ENCODE measurements around the gene CEP170B. TPM values are rescaled to one million over a fixed set of nuclear protein-coding genes. Genes with fewer than 3 reads are reported as not detected.
"Not testable (repeated sequence)": the region's sequence is repeated elsewhere in the genome, so short reads cannot be mapped to it uniquely, and the experiment has no call there.

The CEP170B gene
- total and polyA plus RNA-seq, 2 donors from 2014 or later, result 8.1 to 42.4 TPM

- Histone ChIP-seq H3K4me3 (ENCODE audit: low read length in 3 of 3) (no peak overlapping the region), H3K27me3 (ENCODE audit: control insufficient read depth, insufficient read depth, low read length) (no peaks in the 10 kb centered on the region), H3K27ac (ENCODE audit: low read depth in 2 of 2, low read length in 2 of 2) (no peak overlapping the region), H3K36me3 (ENCODE audit: control insufficient read depth in 2 of 3, insufficient read depth in 3 of 3, low read length in 3 of 3) (no peaks in the 10 kb centered on the region), H3K4me1 (ENCODE audit: control insufficient read depth in 2 of 3, insufficient read depth in 2 of 3, low read depth in 1 of 3, low read length in 3 of 3) (no peaks in the 10 kb centered on the region), H3K9me3 (ENCODE audit: control insufficient read depth in 2 of 3, insufficient read depth in 1 of 3, low read length in 3 of 3) (no peaks in the 10 kb centered on the region), H3K9ac (ENCODE audit: low read length in 3 of 3) (no peak overlapping the region)
- intact Hi-C loops (cut with DNase I), result no loop called here
- DNase-seq (peak in 1 of 5 donors; percentile 68), FAIRE-seq (no peak)
- TF ChIP-seq, protein P1, sequence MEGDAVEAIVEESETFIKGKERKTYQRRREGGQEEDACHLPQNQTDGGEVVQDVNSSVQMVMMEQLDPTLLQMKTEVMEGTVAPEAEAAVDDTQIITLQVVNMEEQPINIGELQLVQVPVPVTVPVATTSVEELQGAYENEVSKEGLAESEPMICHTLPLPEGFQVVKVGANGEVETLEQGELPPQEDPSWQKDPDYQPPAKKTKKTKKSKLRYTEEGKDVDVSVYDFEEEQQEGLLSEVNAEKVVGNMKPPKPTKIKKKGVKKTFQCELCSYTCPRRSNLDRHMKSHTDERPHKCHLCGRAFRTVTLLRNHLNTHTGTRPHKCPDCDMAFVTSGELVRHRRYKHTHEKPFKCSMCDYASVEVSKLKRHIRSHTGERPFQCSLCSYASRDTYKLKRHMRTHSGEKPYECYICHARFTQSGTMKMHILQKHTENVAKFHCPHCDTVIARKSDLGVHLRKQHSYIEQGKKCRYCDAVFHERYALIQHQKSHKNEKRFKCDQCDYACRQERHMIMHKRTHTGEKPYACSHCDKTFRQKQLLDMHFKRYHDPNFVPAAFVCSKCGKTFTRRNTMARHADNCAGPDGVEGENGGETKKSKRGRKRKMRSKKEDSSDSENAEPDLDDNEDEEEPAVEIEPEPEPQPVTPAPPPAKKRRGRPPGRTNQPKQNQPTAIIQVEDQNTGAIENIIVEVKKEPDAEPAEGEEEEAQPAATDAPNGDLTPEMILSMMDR (IDR thresholded peaks at IDR 0.05; ENCODE audit: borderline replicate concordance, extremely low read depth, insufficient read depth), result no peak
These were observed 77.5 kb downstream of the CEP170B start for GRCh38 chr14:104942586-104942985.

DNA sequence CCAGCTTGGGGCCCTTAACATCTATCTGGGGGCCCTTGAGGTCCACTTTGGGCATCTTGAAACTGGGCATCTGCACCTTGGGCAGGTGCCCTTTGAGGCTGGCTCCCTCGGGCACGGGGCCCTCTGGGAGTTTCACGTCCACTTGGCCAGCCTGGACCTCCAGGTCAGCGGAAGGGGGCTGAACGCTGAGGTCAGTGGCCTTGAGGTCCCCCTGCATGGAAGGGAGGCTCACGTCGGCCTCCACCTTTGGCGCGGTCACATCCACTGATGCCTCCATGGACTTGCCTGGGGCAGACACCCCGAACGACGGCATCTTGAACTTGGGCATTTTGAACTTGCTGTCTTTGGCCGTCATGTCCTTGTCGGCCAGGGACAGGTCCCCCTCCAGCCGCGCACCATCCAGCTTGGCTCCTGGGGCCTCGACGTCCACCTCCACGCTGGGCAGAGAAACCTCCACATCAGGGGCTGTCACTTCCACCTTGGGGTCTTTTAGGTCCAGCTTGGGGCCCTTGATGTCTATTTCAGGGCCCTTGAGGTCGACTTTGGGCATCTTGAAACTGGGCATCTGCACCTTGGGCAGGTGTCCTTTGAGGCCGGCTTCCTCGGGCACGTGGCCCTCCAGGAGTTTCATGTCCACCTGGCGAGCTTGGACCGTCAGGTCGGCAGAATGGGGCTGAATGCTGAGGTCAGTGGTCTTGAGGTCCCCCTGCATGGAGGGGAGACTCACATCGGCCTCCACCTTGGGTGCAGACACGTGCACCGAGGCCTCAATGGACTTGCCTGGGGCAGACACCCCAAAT is 78.3 kb downstream of the CEP170B start:
- H3K9ac ChIP-seq (ENCODE audit: low read length in 3 of 3); intact Hi-C loops (cut with DNase I); H3K4me1 ChIP-seq (ENCODE audit: control insufficient read depth in 2 of 3, insufficient read depth in 2 of 3, low read depth in 1 of 3, low read length in 3 of 3); H3K9me3 ChIP-seq (ENCODE audit: control insufficient read depth in 2 of 3, insufficient read depth in 1 of 3, low read length in 3 of 3); H3K4me3 ChIP-seq (ENCODE audit: low read length in 3 of 3); FAIRE-seq; H3K27me3 ChIP-seq (ENCODE audit: control insufficient read depth, insufficient read depth, low read length); H3K36me3 ChIP-seq (ENCODE audit: control insufficient read depth in 2 of 3, insufficient read depth in 3 of 3, low read length in 3 of 3); H3K27ac ChIP-seq (ENCODE audit: low read depth in 2 of 2, low read length in 2 of 2): not testable (repeated sequence)
- peak in 1 of 5 donors; percentile 53 for DNase-seq

GRCh38 chr14:104944016-104944308 is 78.9 kb downstream of the CEP170B start:
- H3K27me3 ChIP-seq (ENCODE audit: control insufficient read depth, insufficient read depth, low read length); H3K4me3 ChIP-seq (ENCODE audit: low read length in 3 of 3); H3K27ac ChIP-seq (ENCODE audit: low read depth in 2 of 2, low read length in 2 of 2); FAIRE-seq; H3K4me1 ChIP-seq (ENCODE audit: control insufficient read depth in 2 of 3, insufficient read depth in 2 of 3, low read depth in 1 of 3, low read length in 3 of 3); H3K9ac ChIP-seq (ENCODE audit: low read length in 3 of 3); H3K36me3 ChIP-seq (ENCODE audit: control insufficient read depth in 2 of 3, insufficient read depth in 3 of 3, low read length in 3 of 3); intact Hi-C loops (cut with DNase I); DNase-seq; H3K9me3 ChIP-seq (ENCODE audit: control insufficient read depth in 2 of 3, insufficient read depth in 1 of 3, low read length in 3 of 3): not testable (repeated sequence)

GRCh38 chr14:104944436-104945205 is 79.6 kb downstream of the CEP170B start:
- FAIRE-seq; H3K36me3 ChIP-seq (ENCODE audit: control insufficient read depth in 2 of 3, insufficient read depth in 3 of 3, low read length in 3 of 3); H3K27me3 ChIP-seq (ENCODE audit: control insufficient read depth, insufficient read depth, low read length); H3K9me3 ChIP-seq (ENCODE audit: control insufficient read depth in 2 of 3, insufficient read depth in 1 of 3, low read length in 3 of 3); H3K4me3 ChIP-seq (ENCODE audit: low read length in 3 of 3); H3K27ac ChIP-seq (ENCODE audit: low read depth in 2 of 2, low read length in 2 of 2); H3K4me1 ChIP-seq (ENCODE audit: control insufficient read depth in 2 of 3, insufficient read depth in 2 of 3, low read depth in 1 of 3, low read length in 3 of 3); intact Hi-C loops (cut with DNase I); H3K9ac ChIP-seq (ENCODE audit: low read length in 3 of 3): not testable (repeated sequence)
- DNase-seq, result peak in 1 of 5 donors; percentile 58

- H3K27me3 ChIP-seq (ENCODE audit: control insufficient read depth, insufficient read depth, low read length); H3K27ac ChIP-seq (ENCODE audit: low read depth in 2 of 2, low read length in 2 of 2); H3K9me3 ChIP-seq (ENCODE audit: control insufficient read depth in 2 of 3, insufficient read depth in 1 of 3, low read length in 3 of 3); H3K4me3 ChIP-seq (ENCODE audit: low read length in 3 of 3); H3K4me1 ChIP-seq (ENCODE audit: control insufficient read depth in 2 of 3, insufficient read depth in 2 of 3, low read depth in 1 of 3, low read length in 3 of 3); intact Hi-C loops (cut with DNase I); FAIRE-seq; H3K36me3 ChIP-seq (ENCODE audit: control insufficient read depth in 2 of 3, insufficient read depth in 3 of 3, low read length in 3 of 3); H3K9ac ChIP-seq (ENCODE audit: low read length in 3 of 3): not testable (repeated sequence)
- peak in 1 of 5 donors; percentile 54 for DNase-seq
These were observed 80.2 kb downstream of the CEP170B start for GRCh38 chr14:104945266-104945665.

Other genes with a start within 250 kb of the CEP170B start
- 82.7 TPM for gene INF2, start 175.7 kb upstream of the CEP170B start, total RNA-seq
- gene INF2, start 175.7 kb upstream of the CEP170B start, polyA plus RNA-seq (ENCODE audit: insufficient read depth, low read depth, low replicate concordance), result 58.5 TPM
- gene ADSS1, start 141.0 kb upstream of the CEP170B start, total RNA-seq, result 7.5 TPM
- 16.5 TPM for gene ADSS1, start 141.0 kb upstream of the CEP170B start, polyA plus RNA-seq (ENCODE audit: insufficient read depth, low read depth, low replicate concordance)
- gene SIVA1, start 112.1 kb upstream of the CEP170B start, total RNA-seq, result 65.7 TPM
- gene SIVA1, start 112.1 kb upstream of the CEP170B start, polyA plus RNA-seq (ENCODE audit: insufficient read depth, low read depth, low replicate concordance), result 124 TPM
- gene AKT1, start 69.5 kb upstream of the CEP170B start, total RNA-seq, result 125 TPM
- gene AKT1, start 69.5 kb upstream of the CEP170B start, polyA plus RNA-seq (ENCODE audit: insufficient read depth, low read depth, low replicate concordance), result 70.6 TPM
- 10.0 TPM for gene ZBTB42, start 64.2 kb upstream of the CEP170B start, total RNA-seq
- 3.9 TPM for gene ZBTB42, start 64.2 kb upstream of the CEP170B start, polyA plus RNA-seq (ENCODE audit: insufficient read depth, low read depth, low replicate concordance)
- 3.2 TPM for gene PLD4, start 59.6 kb downstream of the CEP170B start, total RNA-seq
- gene PLD4, start 59.6 kb downstream of the CEP170B start, polyA plus RNA-seq (ENCODE audit: insufficient read depth, low read depth, low replicate concordance), result not detected
- gene AHNAK2, start 113.1 kb downstream of the CEP170B start, total RNA-seq, result 72.0 TPM
- gene AHNAK2, start 113.1 kb downstream of the CEP170B start, polyA plus RNA-seq (ENCODE audit: insufficient read depth, low read depth, low replicate concordance), result 1.1 TPM
- gene CLBA1, start 120.5 kb downstream of the CEP170B start, total RNA-seq, result 22.6 TPM
- 13.2 TPM for gene CLBA1, start 120.5 kb downstream of the CEP170B start, polyA plus RNA-seq (ENCODE audit: insufficient read depth, low read depth, low replicate concordance)
- 6.3 TPM for gene CDCA4, start 155.8 kb downstream of the CEP170B start, total RNA-seq
- gene CDCA4, start 155.8 kb downstream of the CEP170B start, polyA plus RNA-seq (ENCODE audit: insufficient read depth, low read depth, low replicate concordance), result 4.1 TPM
- 4.2 TPM for gene GPR132, start 200.2 kb downstream of the CEP170B start, total RNA-seq
- 0.17 TPM for gene GPR132, start 200.2 kb downstream of the CEP170B start, polyA plus RNA-seq (ENCODE audit: insufficient read depth, low read depth, low replicate concordance)